Measurements from ENCODE around the gene CEBPZ.

The CEBPZ gene

DNA sequence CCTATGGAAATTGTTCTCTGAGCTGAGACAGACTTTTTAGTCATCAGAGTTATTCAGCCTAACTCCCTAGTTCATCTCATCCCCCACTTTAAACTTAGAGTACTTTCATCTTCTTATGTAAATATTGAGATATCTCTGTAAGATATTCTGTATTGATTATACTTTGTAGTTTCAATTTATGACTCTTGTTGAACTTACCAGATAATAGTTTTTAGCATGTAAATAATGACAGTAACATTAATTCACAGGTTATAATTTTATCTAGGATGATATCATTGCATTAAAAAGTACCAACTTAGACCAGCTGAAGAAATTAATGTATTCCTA, 59.8 kb downstream of the CEBPZ start:
- no peak for DNase-seq

DNA sequence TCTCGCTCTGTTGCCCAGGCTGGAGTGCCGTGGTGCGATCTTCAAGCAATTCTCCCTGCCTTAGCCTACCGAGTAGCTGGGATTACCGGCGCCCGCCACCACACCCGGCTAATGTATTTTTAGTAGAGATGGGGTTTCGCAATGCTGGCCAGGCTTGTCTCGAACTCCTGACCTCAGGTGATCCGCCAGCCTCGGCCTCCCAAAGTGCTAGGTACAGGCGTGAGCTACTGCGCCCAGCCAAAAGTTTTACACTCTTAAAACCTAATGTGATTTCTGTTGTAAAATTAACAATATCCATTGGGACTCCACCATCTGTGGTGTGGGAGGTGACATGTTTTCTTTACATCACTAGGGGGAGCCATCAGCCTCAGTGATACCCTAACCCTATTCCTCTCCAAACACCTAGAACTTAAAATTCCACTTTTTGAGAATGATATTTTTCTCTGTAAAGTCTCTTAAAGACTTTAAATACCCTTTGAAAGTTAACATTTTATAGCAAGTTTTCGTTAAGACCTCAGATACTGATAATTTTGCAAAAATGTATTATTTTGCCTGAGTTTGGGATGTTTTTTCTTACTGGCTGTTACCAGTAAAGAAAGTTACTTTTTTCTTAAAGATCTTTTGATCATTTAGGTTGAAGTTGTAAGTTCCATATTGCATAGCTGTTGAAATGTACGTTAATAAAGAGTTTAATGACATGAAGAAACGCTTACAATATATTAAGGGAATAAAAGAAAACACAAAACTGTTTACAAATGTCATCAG, 63.0 kb downstream of the CEBPZ start:
- DNase-seq, result peak; percentile 38

DNA sequence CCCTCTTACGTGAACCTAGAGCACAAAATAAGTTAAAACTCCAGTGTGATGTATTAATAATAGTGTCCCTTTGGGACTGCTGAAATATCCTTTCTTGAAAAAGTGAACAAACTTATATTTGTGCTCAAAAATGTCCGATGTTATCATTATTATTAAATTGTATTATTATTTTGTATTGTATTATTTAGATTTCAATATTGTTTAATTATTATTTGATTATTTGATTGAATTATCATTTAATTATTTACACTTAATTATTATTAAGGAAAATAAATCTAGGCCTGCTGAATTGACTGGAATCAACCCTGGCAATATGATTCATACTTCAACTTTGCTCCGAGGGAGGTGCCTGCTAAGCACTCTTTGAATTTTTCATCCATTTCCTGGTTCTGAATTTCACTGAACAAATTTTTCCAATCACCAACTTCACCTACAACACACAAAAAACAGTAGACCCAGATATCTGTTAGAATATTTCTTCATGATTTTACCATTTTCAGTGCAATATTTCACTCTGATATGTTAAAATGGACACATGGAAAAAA, 63.7 kb downstream of the CEBPZ start:
- DNase-seq, result peak; percentile 17

DNA sequence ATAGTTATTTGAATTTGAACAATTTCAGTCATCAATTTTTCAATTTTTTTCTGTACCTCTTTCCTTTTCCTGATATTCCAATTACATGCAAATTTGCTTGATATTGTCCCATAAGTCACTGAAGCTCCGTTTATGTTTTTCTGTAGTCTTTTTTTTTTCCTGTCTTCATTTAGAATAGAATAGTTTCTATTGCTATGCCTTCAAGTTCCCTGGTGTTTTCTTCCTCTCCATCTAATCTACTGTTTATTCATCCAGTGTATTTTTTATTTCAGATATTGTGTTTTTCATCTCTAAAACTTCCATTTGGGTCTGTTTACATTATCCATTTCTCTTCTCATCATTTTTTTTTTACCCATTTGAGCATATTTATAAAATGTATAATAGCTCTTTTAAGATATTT, 66.6 kb downstream of the CEBPZ start:
- no peak for DNase-seq

DNA sequence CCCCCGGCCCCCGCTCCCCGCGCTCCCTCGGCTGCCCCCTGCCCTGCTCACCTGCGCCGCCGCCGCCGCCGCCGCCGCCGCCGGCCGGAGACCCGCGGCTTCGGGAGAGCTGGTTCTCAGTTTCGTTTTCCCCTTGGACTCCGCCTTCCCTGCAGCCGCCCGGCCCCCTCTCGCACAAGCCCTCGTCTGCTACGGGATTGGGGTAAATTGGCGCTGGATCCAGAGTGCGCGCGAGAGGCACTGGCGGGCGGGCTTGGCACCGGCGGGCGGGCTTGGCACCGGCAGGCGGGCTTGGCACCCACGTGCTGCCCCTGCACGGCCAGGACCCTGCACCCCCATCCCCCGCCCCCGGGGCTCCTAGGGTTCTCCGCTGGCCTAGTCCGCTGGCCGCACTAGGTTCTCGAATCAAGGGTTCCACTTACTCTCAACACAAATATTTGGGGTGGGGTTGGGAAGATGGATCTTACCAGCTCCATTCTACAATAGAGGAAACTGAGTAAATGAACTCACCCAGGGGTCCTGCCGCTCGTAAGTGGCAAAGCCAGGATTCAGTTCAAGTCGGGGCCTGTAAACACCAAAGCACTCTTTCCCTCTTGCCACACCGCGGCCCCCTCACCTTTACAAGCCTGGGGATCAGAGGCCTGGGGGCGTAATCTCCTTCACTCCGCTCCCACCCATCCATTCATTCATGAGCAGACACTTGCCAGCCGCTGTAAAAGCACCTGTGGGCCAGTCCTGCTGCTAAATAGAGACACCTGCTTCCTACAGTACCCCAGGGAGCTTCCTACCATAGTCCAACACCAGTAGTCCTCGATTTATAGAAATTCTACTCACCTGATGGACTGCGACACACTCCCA, 74.3 kb downstream of the CEBPZ start, which contains the start of gene EIF2AK2:
EIF2AK2 (minus strand) TSS at position 124 of the 858 bp plus-strand sequence. CDS start 9,174 bp downstream, outside the sequence.
- peak; percentile 81 for DNase-seq

DNA sequence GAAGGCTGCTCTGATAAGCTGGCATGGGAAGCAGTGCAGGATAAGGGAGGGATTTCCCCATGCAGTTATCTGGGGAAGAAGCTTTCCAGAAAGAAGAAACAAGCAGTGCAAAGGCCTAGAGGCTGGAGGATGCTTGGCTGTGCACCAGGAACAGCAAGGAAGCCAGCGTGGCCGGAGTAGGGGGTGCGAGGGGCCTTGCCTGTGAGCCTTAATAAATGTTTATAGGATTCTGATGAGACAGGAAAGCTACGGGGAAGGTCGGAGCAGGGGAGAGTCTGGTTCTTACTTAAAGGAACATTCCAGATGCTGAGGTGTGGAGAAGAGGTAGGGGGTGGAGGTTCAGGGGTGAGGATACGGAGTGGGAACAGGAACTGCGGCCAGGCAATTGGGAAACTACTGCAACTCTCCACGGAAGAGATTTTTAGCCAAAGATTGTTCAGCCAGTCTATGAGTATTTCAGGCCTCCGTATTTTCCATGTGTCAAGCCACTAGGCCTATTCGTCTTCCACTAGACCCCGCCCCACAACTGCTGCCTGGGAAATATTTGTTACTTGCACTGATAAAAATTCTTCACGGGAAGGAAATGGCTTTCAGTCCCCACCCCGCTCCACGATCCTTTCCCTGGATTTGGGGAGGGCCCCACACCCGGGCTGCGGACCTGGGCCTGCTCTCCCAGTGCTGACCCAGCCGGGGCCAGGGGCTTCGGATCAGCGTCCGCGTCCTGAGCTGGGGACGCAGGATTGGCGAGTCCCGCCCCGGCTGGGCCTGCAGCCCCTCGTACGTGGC, 75.1 kb downstream of the CEBPZ start:
- DNase-seq, result peak; percentile 40

DNA sequence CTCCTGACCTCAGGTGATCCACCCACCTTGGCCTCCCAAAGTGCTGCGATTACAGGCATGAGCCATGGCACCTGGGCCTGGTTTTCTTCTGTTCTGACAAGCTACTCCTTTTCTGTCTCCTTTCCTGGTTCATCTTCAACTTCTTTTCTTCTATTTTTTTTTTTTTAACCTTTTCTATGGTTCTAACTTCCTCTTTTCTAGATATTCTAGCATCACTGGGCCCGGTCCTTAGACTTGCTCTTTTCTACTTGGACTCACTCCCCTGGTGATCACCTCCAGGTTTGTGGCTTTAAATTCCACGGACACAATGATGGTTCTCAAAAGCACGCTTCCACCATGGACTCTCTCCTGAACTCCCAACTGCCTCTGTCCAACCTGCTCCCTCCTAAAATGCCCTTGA, 76.6 kb downstream of the CEBPZ start:
- DNase-seq, result no peak

DNA sequence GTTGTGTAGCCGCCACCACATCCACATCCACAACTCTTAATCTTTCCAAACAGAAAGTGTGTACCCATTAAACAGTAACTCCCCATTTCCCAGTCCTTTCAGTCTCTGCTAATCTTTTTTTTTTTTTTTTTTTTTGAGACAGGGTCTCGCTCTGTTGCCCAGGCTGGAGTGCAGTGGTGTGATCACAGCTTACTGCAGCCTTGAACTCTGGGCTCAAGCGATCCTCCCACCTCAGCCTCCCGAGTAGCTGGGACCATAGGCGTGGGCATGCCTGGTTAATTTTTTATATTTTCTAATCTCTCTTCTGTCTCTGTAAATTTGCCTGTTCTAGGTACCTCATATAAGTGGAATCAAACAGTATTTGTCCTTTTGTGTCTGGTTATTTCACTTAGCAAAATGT, 78.2 kb downstream of the CEBPZ start:
- DNase-seq, result no peak

All from kidney glomerular epithelial cell (primary cell).